CD4-positive, alpha-beta T cell treated with Interleukin-10 for 1 hour (primary cell): ENCODE results near the gene XXYLT1.

Experiments
- DNase-seq: peaks from one replicate; pipeline ENCODE4 v3.0.0-alpha.2; 2020

XXYLT1 gene

DNA sequence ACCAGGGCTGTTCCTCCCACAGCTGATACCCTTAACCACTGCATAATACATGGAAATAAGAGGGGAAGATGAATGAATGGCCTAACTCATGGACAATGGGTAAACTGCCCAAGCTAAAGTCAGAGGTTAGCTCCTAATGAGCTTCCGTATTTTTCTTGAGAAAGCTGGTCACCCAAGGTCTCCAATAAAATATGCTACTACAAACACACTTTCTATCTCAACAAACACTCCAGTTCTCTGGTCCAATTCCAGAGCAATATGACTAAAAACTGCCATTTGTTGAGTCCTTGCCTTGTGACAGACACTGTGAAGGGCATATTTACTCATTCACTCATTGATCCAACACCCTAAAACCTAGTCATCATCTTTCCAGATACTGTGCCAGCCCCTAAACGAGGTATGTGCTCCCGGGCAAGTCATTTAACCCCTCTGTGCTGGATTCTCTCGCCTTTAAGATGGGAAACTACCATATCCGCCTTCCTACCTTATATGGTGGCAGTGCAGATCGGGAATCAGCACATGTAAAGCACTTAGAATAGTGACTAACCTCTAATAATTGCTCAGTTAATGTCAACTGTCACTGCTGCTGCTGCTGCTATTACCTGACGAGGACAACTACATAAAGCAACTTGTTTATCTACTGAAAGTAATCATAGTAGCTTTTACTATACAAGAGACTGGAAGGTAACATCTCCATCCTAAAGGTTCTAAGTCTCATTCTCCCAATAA is 89.1 kb downstream of the XXYLT1 start:
- DNase-seq = no peak

DNA sequence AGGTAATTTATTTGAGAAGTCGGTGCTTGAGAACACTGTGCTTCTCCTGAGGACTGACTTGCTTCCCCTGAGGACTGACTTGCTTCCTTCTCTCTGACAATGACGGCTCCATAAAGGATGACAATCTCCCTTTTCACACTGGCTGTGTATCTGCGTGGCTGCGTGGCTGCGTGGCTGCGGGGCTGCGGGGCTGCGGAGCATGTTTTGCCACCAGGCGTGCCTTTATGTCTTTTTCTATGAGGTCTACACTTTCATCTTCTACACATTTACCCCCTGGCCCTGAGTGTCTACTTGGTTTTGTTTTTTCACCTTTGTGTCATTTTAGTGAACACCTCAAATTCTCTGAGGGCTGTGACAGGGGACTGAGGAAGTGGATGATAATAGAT is 89.9 kb downstream of the XXYLT1 start:
- no peak for DNase-seq

DNA sequence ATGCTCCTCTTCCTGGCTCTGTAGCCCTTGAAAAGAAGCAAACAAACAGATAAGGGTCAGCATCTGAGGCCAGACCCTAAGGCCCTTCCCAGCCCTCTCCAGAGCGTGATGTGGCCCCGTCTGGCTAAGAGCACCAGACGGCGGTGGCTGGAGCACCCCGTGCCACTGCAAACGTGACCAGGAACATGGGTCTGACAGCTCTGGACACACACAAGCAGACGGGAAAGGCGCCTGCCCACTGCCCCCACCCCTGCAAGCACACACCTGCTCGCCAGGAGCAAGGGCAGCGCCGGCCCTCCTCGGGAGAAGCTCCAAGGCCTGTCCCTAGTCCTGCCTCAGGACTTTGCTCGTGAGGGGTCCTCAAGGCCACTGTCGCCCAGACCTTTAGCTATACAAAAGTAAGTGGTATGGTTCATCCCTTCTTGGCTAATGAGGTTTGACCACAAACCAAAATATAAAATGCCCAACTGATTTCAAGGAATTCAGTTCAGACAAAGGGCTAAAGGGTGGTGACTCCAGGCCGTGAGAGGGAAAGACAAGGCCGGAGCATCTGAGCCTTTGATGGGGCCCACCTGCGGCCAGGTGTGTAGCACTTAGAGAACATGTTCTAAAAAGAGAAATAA is 90.4 kb downstream of the XXYLT1 start:
- no peak for DNase-seq

DNA sequence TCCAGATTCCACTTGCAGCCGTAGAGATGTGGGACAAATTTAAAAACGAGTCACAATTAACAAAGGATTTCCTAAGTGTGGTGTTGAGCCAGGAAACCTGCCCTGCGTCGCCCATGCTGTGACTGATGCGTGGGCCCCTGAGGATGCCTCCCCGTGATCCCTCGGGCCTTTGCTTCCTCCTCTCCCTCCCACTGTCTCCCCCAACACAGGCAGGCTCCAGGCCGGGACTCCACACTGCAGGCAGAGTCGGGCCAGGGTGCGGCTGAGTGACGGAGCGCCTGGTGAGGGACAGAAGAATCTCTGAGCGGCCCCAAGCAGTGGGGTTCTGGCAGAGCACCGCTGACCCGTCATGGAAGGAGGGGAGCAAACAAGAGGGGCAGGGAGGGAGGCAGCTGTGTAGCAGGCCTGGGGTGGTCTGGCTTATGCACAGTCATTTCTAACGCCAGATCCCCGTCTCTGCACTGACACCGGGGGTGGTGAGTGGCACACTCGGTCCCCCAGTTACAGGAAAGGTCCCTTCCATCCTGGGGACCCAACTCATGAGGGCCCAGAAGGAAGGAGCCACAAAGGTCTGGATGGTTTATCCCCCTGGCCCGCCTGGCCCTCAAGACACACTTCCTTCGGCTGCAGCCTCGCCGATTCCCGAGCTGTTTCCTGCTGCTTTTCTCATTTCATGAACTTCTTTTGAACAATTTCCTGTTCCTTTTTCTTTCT is 91.0 kb downstream of the XXYLT1 start:
- no peak for DNase-seq

DNA sequence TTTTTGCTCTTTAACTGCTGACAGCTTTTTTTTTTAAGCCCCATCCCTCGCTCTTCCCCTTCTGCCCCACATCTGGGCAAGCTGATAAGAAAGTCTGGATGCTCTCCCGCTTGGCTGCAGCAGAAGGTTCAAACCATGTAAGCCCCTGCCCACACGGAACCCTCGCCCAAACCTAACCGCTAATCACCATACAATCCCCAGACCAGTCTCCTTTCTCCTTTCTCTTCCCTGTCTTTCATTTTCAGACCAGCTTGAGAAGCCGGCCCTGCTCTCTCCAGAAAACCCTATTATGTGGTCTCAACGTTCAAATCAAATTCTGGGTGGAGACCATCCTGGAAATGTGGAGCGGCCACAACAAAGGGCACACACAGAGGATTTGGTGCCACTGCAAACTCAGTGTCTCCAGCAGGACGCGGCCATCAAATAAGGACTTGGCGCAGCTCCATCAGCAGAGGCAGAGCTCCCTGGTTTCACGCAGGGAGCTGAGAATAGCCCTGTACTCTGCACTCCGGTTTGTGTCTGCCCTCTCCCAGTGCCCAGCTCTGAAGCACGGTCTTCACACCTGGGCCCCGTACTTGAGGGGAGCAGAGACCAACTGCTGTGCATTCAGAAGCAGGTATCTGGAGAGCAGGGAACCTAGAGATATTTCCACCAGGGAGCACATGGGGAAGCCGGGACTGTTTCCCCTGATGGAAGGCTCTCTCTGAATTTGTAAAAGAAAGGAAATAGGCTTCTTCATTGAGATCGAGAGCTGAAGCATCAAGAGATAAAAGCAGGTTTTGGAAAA is 92.6 kb downstream of the XXYLT1 start:
- no peak for DNase-seq

DNA sequence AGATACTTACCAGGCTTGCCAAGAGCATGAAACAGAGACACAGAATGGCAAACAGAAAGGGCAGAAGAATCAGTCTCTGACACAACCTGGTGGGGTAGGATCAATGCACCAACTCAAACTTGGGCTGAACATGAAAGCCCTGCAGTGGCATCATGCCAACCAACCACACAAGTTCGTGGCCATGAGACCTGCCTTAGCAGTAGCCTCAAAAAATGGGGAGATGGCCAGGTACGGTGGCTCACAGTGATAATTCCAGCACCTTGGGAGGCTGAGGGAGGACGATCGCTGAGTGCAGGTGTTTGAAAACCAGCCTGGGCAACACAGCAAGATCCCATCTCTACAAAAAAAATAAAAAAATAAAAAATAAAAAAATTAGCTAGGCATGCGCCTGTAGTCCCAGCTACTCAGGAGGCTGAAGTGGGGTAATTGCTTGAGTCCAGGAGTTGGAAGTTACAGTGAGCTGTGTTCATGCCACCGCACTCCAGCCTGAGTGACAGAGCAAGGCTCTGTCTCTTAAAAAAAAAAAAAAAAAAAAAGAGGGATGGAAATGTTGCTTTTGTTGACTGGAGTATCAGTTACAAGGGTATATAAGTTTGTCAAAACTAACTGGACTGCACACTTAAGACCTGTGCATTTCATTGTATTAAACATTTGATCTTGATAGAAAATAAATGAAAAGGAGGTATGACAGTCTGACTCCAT is 93.4 kb downstream of the XXYLT1 start:
- no peak for DNase-seq

DNA sequence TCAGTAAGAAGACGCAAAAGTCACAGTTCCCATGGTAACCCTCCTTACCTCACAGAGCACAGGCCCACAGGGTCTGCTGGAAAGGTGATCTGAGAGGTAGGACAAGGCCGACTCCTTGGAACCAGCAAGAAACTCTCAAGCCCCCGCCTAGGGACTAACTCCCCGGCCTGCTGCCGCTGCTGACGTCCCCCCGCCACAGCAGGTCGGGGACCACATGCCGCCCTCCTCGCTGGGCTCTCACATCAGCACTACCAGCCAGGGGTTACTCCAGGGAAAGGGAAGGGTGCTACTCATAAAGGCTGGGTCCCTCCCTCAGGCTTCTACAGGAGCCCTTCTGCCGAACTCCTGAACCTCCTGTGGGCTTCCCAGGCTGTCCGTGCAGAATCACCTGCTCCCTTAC is 94.2 kb downstream of the XXYLT1 start:
- DNase-seq = no peak

DNA sequence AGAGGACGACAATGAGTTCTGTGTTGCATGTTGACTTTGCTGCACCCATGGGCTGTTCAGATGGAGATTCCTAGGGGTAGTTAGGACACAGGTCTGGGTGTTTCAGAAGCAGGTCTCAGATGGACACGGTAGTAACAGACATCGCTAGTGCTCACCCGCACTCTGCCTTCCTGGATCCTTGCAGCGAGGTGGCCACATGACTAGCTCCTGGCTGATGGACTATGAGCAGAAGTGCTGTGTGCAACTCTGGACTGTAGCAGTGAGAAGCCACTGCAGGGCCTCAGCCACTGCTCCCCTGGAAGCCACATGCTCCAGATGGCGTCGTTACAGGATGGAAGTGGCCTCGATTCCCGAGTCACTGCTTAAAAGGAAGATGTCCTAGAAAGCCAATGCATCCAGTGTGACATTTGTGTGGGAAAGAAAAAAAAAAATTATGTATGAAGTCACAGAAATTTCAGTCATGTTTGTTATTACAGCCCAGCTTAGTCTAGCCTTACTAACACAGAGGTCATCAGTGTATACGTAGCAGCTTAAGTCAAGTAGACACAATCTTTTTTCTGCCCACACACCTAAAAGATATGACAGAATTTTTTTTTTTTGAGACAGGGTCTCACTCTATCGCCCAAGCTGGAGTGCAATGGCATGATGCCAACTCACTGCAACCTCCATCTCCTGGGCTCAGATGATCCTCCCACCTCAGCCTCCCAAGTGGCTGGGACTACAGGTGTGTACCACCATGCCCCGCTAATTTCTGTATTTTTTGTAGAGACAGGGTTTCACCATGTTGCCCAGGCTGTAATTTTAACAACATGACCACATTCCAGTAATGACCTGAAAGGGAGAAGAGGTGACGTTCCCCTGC is 95.3 kb downstream of the XXYLT1 start:
- DNase-seq = no peak

DNA sequence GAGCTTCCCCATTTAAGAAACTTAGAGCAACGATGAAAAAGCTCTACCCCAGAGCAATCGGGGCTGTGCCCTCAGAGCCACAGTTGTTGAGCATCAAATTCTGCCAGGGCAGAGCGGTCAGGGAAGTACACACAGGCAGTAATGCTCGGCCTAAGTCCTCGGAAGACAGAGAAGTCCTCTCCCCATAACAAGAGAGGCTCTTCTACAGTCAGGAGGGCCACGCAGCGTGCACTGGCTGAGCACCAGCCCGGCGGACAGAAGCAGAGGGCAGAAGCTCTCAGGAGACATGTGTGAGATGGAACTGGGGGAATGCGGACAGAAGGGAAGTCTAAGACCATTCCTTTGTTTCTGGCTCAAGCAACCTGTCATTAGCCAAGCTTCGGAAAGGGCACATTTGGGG is 95.9 kb downstream of the XXYLT1 start:
- DNase-seq = no peak

DNA sequence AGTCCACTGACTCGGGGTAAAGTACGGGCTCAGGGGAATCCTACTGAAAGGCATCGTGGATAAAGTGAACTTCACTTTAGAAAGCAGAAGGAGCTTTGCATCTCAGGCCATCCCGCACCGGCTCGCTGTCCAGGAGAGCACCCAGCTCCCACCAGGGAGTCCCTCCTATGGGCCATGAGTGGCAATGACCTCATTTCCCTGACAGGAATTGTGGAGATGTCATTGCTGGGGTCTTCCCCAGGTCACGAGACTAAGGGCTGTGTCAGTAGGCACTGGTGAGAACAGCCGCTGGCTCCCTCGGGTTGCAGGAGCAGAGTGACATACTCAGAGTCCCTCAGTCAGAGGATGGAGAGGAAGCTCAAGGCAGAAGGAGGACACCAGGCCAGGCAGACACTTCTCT is 97.3 kb downstream of the XXYLT1 start:
- no peak for DNase-seq

DNA sequence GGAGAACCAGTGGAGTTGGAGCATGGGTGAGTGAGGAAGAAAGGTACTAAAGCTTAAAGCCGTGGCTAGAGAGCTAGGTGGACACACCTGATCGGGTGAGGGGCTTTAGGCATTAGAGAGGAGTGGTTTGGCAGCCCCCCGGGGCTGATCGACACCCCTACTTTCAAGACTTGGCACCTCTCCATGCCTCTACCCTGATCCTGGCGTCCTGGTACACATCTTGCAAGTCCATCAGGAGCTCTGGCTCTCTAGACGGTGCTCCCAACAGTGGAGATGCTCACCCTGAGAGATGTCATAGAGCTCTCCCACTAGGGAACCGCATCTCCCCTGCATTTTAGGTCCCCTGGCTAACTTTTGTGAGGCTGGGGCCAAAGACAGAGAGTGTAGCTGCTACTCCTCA is 98.1 kb downstream of the XXYLT1 start:
- no peak for DNase-seq

DNA sequence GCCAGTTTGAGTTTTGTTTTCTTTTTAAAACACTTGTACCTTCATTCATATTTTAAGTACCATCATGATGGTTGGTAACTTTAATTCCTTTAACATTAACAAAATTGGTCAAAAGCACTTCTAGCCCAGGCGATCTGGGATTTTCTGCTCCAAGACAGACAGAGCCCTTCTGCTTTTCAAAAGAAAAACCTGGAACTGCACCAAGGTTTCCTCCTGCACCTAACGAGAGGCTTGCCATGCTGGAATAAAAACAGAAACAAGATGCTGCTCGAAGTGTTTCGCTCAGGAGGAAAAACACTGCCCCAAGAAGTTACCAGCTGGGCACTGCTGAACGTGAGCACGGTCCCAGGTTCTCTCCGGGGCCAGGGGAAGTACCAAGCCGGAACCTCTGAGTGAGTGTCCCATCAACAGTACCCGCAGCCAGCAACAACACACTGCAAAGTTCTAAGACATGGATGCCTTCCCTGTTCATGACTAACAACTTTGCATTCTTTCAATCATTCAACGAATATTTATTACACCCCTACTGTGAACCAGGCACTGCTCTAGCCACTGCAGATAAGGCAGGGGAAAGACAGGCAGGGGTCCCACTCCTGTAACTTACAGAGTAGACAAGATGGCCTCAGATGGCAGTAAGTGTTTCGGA is 98.8 kb downstream of the XXYLT1 start:
- DNase-seq = no peak

DNA sequence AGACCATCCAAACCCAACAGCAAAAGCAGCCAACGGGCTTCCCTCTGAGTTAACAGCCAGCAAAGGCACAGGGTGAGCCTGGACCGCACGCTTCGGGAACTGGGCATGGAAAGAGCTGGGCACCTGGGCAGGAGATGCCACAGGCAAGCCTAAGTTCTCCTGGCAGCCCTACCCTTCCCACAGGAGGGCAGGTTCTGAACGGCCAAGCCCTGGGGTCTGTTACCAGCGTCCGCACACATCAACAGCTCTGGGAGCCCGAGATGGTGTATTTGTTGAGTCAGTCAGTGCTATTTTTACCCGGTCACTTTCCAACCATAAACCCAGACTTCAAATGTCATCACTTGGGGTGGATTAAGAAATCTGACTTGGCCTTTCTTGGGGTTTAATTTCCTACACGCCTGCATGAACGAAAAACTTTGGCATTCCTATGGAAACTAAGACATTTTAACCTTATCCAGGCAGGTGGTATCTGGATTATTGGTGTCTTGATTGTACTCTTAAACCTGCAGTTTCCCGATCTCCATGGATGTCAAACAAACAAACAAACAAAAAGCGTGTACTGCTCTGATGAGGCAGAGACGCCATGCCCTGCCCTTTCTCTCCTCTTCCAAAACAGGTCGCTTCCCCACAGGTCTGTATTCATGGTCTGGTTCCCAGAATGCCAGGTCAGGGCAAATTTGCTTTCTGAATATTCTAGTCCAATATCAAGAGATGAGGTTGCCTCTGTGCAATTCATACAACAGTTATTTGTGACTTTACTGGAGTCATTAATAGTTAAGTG is 99.7 kb downstream of the XXYLT1 start:
- no peak for DNase-seq

DNA sequence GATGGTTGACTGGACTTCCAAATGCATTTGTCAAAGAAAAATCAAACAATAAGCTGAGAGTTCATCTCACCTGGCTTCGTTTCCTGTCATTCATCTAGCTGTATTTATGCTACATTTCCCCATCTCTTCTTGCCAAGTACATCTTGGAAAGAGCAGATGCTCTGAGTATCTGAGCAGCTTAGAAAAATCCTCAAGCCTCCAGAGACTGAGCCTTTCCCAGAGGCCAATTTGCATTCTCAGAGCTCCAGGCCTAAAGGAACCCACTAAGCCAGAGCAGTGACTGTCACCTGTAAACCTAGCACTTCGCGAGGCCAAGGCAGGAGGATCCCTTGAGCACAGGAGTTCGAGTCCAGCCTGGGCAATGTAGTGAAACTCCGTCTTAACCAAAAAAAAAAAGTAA is 100.5 kb downstream of the XXYLT1 start:
- no peak for DNase-seq

DNA sequence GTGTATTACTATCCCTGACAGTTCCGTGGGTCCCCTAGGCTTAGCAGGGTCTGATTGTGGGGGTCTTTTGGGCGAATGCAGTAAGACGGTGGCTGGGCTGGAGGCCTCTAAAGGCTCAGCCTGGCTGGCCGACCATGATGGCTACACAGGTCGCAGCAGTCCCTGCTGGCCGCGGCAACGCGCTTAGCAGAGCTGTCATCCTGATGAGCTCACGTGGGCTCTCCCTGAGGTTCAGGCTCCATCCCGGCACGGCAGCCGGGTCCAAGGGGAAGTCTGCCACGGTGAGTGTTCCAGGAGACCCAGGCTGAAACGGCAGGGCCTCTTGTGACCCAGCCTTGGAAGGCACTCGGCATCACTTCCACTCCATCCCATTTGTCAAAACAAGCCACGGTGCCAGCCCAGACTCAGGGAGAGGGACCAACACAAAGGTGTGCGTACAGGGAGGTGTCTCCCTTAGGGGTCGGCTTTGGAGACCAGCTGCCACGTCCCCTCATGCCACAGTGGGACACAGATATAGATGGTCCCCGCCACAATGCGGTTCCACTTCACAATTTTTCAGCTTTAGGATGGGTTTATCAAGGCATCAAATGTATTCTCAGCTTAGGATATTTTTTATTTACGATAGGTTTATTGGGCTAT is 101.8 kb downstream of the XXYLT1 start:
- no peak for DNase-seq

DNA sequence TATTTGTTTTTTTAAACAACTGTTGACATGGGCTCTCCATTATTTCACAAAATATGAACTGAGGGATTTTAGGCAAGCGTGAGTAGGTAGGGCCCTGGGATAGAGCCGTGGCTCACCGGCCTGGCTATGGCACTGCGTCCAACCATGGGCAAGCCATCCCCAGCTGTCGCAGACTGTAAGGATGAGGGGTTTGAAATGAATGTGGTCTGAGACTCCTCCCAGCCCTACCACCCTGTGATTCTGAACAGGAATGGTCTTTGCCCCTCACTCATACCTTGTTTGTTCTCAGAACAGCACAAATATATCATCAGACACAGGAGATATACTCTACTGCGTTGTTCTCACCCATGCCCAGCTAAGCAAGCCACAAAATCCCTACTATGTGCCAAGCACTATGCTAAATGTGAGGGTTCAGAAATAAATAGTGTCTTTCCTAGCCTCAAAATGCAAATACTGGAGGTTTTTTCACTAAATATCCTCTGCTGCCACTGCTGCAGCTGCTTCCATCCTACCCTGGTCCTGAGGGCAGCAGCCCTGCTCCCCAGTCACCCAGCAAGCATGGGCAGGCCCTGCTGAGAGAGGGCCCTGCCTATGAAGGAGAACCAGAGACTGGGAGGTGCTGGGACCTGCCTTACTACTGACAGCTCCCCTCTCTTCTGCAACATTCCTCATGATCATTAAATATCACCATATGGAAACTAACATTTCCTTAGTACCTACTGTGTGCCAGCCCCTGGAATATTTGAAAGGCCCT is 102.8 kb downstream of the XXYLT1 start:
- no peak for DNase-seq

DNA sequence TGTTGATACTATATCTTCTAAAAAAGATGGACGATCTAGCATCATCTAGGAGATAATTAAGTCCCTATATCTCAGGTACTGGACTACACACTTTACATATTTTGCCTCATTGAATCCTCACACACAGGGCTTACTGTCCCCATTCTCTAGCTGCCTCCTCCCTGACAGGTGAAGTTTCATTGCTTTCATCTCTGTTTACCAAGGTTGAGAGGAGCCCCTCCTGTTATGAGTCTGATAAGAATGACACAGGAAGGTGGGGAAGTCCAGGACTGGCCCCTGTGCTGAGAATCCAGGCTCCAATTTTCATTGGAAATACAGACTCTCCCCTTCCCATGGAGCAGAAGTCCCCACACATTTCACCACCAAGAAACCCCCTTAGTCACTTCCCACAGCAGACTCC is 105.2 kb downstream of the XXYLT1 start:
- no peak for DNase-seq

DNA sequence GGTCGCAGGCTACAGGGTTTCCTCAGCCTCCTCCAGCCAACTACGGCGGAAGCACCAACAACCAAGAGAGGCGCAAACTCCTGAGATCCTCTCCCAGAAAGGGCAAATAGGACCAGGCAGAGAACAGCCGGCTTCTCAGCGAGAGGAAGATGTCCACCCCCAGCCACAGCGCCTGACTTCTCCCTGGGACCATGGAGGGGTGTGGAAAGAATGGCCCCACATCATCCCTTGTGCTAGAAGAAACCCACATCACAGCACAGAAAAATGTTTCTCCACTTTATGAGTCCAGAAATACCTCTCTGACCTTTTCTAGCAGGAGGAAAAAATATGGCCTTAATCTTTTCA is 105.7 kb downstream of the XXYLT1 start:
- DNase-seq = no peak

DNA sequence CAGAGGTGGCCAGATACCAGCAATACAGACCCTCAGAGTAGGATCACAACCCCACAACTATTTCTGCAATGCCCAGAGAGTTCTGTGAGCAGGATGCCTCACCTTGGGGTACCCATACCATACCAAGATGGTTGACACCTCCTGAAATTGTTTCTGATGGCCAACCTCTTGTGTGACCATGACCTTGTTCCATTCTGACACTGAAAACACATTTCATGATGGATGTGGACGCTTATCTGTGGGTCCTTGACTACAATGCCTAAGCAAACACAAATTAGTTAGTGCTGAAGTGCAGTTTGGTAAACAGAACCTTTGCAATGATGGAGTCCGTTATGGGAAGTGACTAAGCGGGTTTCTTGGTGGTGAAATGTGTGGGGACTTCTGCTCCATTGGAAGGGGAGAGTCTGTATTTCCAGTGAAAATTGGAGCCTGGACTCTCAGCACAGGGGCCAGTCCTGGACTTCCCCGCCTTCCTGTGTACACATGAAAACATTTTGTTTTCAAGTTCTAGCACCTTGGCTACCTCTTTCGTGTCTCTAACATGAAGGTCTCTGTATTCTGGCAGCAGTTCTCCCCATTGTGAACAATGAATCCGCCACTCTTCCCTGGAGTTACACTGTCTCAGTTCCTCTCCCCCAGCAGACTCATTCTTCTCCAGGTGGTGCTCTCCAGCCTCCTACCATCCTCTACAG is 106.2 kb downstream of the XXYLT1 start:
- no peak for DNase-seq
